AG04449 (cell line): ENCODE results near the gene NTRK3.
"Not testable (repeated sequence)": the region's sequence is repeated elsewhere in the genome, so short reads cannot be mapped to it uniquely, and the experiment has no call there.

Experiments used
- CTCF ChIA-PET: fragments of 350-600 bp; formaldehyde crosslinking; extraction: SDS; loops from one replicate; lab custom pipeline; 2021; ENCODE audit warnings: antibody characterized with exemption; lab: Yijun Ruan, JAX
- POLR2A ChIA-PET: fragments of 400-600, 350-600 bp; formaldehyde crosslinking; extraction: SDS; loops from one replicate; lab custom pipeline; 2020; ENCODE audit warnings: antibody characterized with exemption, inconsistent platforms; lab: Yijun Ruan, JAX
- DNase-seq: peaks from one replicate; pipeline ENCODE4 v3.0.0-alpha.2; 2010; ENCODE audit warnings: low read depth, low spot score
- H3K4me3 ChIP-seq: 2 replicates; pipeline ENCODE4 v1.5.1; 2011; ENCODE audit warnings: low read depth, mild to moderate bottlenecking, control low read depth, low read length
- TF ChIP-seq, protein P1 (sequence below): IDR thresholded peaks from one replicate; pipeline ENCODE4 v1.5.1; 2011; ENCODE audit warnings: mild to moderate bottlenecking, moderate library complexity, low read length, control low read depth, inconsistent platforms; ENCODE audit not compliant: insufficient read depth; ENCODE audit errors: missing control alignments

Gene NTRK3

DNA sequence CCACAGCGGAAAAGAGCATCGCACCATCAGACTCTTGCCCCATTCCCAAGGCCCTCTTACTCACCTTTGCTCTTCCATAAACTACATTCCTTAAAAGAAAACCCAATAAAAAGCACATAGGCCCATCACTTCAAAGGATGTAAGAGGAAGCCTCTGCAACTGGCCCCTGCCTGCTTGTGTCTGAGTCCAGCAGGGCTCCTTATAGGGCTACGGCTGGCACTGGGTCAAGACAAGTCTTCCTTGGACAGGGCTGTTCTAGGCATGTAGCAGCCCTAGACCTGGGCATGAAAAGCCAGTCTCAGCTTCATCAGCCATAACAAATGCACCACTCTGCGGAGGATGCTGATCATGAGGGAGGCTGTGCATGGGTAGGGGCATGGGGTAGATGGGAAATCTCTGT is 218.3 kb downstream of the NTRK3 start:
- POLR2A ChIA-PET: no interaction called here
- TF ChIP-seq, protein P1, sequence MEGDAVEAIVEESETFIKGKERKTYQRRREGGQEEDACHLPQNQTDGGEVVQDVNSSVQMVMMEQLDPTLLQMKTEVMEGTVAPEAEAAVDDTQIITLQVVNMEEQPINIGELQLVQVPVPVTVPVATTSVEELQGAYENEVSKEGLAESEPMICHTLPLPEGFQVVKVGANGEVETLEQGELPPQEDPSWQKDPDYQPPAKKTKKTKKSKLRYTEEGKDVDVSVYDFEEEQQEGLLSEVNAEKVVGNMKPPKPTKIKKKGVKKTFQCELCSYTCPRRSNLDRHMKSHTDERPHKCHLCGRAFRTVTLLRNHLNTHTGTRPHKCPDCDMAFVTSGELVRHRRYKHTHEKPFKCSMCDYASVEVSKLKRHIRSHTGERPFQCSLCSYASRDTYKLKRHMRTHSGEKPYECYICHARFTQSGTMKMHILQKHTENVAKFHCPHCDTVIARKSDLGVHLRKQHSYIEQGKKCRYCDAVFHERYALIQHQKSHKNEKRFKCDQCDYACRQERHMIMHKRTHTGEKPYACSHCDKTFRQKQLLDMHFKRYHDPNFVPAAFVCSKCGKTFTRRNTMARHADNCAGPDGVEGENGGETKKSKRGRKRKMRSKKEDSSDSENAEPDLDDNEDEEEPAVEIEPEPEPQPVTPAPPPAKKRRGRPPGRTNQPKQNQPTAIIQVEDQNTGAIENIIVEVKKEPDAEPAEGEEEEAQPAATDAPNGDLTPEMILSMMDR: no peak
- H3K4me3 ChIP-seq: no peak overlapping the region
- DNase-seq: no peak
- CTCF ChIA-PET: no interaction called here

- no peak for DNase-seq
- TF ChIP-seq, protein P1: no peak
- no peak overlapping the region for H3K4me3 ChIP-seq
- ChIA-PET POLR2A (no interaction called here), CTCF (no interaction called here)
Measured at GRCh38 chr15:88036154-88036839, 220.2 kb downstream of the NTRK3 start.

GRCh38 chr15:88035381-88035780 is 221.2 kb downstream of the NTRK3 start:
- DNase-seq: no peak
- no peak overlapping the region for H3K4me3 ChIP-seq
- TF ChIP-seq, protein P1: no peak
- CTCF ChIA-PET: no interaction called here
- POLR2A ChIA-PET: no interaction called here

GRCh38 chr15:88033421-88033820 is 223.1 kb downstream of the NTRK3 start:
- H3K4me3 ChIP-seq, CTCF ChIA-PET, POLR2A ChIA-PET, DNase-seq: not testable (repeated sequence)

DNA sequence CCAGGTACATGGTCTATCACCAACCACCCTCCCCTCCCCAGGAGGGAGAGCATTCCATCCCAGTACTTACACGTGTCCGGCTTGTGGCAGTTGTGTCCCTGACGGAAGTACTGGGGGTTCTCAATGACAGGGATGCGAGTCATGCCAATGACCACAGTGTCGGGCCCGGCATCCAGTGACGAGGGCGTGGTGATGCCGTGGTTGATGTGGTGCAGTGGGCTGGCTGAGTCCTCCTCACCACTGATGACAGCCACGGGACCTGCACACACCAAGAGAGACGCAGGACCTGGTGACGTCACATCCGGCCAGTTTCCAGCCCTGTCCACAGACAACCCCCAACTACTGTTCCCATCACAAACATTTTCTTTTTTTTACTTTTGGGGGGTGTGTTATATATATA is 223.8 kb downstream of the NTRK3 start:
- POLR2A ChIA-PET: no interaction called here
- H3K4me3 ChIP-seq: no peak overlapping the region
- TF ChIP-seq, protein P1: no peak
- CTCF ChIA-PET: no interaction called here
- no peak for DNase-seq

GRCh38 chr15:88031461-88031860 is 225.1 kb downstream of the NTRK3 start:
- TF ChIP-seq, protein P1: no peak
- ChIA-PET CTCF (no interaction called here), POLR2A (no interaction called here)
- no peak overlapping the region for H3K4me3 ChIP-seq
- no peak for DNase-seq

GRCh38 chr15:88029696-88030095 is 226.8 kb downstream of the NTRK3 start:
- TF ChIP-seq, protein P1: no peak
- DNase-seq: no peak
- no peak overlapping the region for H3K4me3 ChIP-seq
- ChIA-PET POLR2A (no interaction called here), CTCF (no interaction called here)
